ENCODE measurements around the gene SYNGR1.

DNA sequence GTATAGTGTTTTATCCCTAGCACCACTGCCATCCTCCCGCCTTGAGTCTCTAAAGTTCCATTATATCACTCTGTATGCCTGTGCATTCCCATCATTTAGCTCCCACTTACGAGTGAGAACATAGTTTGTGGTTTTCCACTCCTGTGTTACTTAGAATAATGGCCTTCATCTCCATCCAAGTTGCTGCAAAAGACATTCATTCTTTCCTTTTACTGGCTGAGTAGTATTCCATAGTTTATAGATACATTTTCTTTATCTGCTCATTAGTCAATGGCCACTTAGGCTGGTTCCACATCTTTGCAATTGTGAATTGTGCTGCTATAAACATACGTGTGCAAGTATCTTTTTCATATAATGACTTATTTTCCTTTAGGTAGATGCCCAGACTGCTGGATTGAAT lies 74.2 kb downstream of the SYNGR1 start:
- TF ChIP-seq, protein P1, sequence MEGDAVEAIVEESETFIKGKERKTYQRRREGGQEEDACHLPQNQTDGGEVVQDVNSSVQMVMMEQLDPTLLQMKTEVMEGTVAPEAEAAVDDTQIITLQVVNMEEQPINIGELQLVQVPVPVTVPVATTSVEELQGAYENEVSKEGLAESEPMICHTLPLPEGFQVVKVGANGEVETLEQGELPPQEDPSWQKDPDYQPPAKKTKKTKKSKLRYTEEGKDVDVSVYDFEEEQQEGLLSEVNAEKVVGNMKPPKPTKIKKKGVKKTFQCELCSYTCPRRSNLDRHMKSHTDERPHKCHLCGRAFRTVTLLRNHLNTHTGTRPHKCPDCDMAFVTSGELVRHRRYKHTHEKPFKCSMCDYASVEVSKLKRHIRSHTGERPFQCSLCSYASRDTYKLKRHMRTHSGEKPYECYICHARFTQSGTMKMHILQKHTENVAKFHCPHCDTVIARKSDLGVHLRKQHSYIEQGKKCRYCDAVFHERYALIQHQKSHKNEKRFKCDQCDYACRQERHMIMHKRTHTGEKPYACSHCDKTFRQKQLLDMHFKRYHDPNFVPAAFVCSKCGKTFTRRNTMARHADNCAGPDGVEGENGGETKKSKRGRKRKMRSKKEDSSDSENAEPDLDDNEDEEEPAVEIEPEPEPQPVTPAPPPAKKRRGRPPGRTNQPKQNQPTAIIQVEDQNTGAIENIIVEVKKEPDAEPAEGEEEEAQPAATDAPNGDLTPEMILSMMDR (IDR thresholded peaks at IDR 0.05): no peak
- TF ChIP-seq POLR2A (IDR thresholded peaks at IDR 0.05): no peak
